HG03175 (cell line): ENCODE data around the gene RNF212B.
A peak's percentile ranks its signal among the peaks of the same experiment; 100 is the strongest.

ENCODE experiments used
- ATAC-seq: cut with Tn5 transposase; IDR thresholded peaks from one replicate; pipeline ENCODE4 v1.9.1; 2021; ENCODE audit warnings: mild to moderate bottlenecking, moderate library complexity; ENCODE audit not compliant: unreplicated experiment

Gene RNF212B

DNA sequence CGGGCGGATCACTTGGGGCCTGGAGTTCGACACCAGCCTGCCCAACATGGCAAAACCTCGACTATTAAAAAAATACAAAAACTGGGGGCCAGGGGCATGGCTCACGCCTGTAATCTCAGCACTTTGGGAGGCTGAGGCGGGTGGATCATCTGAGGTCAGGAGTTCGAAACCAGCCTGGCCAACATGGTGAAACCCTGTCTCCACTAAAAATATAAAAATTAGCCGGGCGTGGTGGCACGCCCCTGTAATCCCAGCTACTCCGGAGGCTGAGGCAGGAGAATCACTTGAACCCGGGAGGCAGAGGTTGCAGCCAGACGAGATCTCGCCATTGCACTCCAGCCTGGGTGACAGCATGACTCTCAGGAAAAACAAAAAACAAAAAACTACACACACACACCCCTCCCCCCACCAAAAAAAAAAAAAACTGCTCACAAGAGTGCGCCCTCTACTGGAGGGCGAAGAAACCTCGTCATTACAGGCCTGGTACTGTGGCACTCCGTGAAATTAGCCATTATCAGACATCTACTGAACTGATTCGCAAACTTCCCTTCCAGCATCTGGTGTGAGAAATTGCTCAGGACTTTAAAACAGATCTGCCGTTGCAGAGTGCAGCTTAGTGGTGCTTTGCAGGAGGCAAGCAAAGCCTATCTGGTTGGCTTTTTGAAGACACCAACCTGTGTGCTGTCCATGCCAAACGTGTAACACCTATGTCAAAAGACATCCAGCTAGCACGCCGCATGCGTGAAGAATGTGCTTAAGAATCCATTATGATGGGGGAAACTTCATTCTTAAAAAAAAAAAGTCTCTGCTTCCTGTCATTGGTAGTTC is 57.2 kb downstream of the RNF212B start:
- ATAC-seq = peak; percentile 57

DNA sequence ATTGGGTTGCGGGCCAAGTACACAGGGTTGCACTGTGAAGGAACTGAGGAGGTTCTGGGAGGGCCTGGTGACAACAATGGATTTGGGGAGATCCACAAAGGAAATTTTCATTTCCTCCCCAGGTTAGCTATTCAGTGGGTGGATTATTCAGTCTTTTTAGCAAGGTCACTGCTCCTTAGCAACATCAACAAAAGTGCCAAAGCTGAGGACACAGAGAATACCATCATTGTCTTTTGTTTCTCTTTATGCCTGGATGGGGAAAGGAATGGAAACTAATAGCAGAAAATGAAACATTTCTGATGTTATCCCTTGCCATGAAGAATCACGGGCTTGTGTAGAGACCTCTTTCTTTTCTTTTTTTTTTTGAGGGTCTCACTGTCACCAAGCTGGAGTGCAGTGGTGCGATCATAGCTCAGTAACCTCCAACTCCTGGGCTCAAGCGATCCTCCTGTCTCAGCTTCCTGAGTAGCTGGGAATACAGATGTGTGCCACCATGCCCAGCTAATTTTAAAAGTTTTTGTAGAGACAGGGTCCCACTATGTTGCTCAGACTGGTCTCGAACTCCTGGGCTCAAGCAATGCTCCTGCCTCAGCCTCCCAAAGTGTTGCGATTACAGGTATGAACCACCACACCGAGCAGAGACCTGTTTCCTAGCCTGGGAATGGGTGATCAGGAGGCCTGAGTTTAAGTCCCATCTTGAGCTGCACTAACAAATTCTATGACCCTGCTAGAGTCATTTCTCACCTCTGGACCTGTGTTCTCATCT is 58.5 kb downstream of the RNF212B start:
- ATAC-seq = no peak

DNA sequence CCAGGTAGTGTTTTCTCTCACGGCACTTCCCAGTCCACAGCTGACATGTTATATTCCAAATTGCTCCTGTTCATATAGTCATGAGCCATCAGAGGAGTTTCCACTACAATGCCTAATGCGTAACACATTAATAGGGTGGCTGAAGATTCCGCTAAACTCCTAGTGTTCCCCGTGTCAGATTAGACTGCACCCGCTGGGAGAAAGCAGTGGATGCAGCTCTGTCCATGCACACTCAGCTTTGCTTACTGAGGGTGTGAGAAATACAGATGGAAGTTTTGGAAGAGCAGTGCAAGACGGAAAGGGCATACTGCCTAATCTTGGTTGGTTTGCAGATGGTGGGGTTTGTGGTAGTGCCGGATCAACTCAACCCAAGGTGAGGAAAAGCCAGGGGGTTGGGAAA is 59.4 kb downstream of the RNF212B start:
- ATAC-seq = no peak

DNA sequence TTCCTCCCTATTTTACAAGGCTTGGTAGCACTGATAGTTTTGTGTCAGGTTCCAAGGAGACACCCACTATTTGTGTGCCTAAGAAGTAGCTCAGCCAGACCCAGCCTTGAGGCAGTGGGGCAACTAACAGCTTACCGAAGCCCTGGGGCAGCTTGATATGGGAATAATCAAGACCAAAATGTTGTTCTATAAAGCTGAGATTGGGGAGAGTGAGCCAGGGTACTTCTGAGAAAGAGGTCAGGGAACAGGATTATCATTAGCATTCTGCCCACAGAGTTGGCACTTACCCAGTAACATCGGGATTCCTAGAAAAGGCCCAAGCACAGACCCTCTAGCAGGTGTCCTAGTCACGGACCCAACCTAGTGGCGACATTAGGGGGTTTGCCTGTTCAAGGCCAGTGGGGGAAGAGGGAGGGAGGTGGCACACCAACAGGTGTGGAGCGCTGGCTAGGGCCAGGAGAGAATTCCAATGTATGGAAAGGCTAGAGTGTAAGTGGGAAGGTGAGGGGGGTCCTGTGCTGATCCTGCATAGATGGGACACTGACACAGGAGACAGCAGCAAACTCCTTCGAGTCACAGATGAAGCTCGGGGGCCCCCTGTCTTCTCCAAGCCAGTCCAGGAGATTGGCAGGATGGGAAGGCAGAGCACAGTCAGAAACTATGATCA is 60.0 kb downstream of the RNF212B start:
- ATAC-seq = no peak

DNA sequence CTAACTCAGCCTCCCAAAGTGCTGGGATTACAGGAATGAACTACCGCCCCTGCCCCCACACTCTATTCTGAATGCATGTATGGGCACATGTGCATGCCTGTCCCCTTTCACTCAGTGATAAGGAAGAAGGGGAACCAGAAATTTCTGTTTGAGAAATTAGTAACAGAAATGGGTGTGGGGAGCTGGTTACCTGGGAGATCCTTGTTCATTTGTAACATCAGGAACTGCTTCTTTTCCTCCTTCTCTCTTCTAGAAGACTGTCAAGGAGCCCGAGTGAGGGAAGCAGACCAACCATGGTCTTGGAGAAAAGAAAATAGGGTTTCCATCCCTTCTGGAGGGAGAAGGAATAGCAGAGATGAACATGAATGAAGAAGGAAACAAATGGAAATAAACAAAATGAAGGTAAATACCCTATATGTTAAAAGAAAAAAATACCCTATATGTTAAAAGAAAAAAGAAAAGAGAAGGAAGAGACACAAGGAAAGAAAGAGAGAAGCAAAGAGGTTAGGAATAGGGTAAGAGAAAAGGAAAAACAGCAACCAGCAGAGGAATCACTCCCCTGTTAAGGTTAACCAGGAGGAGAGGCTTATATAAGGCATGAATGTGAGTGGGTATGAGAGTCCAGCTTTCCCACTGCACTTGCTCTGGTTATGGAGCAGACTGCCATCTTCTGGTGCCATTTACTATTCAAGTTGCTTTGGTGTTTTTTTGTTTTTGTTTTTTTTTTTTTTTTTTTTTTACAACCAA is 61.6 kb downstream of the RNF212B start:
- ATAC-seq = no peak

DNA sequence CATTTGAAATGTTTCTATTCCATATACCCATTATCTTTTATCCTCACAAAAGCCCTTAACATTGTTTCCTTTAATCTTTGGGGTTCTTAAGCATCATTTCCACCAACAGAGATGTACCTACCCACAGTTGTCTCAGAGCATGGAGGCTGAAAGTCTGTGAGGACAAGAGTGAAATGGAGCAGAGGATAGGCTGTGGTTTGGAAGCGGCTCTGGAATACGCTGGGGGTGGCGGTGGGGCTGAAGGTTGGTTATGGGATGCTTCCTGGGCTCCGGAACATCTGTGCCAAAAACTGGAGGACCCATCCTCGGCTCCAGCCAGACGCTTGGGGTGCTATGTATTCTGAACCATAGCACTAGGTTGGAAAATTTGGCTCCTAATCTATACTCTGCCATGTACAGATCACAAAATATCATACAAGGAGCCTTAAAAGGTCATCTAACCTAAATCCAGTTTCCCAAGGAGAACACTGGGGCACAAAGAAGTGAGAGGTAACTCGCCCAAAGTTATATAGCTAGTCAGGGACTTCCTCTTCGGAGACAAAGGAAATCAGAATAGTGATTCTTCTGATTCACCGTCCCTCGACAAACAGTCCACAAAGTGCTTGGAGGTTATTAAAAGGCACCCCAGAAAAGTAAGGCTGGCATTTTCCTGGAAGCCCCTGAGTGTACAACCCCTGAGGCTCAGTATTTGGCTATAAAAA is 62.4 kb downstream of the RNF212B start:
- ATAC-seq = no peak

DNA sequence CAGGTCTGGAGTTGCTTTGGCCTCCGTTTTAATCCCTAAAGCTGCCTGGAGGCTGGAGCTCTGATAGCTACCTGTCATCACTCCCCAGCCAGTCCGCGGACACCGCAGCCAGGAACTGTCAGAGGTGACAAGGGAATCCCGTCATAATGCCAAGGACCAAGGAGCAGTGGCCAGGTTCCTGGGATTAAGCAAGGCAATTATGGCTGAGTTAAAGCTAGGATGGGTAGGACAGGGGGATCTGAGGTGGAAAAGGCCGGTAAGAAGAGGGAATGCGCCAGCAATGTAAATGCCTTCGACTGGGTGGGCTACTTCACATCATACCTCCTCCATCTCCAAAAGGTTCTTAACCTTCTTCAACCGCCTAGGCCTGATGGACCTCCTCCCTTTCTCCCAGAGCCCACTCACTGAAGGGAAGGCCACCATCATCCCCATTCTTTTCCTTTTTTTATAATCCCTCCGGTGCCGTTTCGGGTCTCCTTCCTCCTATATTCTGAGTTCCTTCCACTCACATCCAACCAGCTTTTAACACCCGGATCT is 63.0 kb downstream of the RNF212B start:
- ATAC-seq = no peak

DNA sequence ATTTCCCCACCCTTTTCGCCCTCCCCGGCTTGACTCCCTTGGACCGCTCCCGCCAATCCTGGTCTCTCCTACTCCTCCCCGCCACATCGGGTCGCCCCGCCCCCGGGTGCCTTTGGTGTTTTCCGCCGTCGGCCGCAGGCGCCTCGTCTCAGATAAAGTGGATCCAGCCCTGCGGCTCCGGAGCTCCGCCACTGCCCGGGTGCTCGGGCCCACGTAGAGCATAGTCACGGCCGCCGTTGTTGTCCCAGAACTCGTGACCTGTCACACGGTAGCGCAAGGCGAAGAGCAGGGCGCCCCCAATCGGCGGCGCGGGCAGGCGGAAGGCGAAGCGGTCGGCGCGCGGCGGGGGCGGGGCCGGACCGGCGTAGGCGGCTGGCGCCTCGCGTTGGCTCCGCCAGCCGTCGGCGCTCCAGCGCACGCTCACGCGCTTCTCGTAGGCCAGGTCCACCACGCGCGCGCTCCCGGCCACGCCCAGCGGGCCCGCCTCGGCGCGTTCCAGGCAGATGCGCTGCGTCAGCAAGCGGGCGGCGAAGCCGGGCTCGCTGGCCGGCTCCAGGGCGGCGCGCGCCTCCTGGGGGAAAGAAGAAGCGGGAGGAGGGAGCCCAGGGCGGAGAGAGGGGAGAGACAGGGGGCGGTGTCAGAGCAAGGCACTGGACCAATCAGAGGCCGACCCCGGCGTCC is 63.7 kb downstream of the RNF212B start:
- ATAC-seq = peak; percentile 83

DNA sequence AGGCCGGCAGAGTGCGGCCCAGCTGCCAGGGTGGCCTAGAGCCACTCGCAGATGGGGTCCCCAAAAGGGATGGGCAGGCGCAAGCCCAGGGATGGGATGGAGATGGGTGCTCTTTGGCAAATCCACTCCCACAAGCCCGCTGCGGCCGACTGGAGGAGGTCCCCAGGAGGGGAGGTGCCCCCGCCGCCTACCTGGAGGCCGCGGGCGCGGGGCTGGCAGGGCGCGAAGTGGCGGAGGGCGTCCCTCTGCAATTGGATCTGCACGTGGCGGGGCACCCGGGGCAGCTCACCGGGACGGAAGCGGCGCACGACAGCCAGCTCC is 64.2 kb downstream of the RNF212B start:
- ATAC-seq = peak; percentile 18

DNA sequence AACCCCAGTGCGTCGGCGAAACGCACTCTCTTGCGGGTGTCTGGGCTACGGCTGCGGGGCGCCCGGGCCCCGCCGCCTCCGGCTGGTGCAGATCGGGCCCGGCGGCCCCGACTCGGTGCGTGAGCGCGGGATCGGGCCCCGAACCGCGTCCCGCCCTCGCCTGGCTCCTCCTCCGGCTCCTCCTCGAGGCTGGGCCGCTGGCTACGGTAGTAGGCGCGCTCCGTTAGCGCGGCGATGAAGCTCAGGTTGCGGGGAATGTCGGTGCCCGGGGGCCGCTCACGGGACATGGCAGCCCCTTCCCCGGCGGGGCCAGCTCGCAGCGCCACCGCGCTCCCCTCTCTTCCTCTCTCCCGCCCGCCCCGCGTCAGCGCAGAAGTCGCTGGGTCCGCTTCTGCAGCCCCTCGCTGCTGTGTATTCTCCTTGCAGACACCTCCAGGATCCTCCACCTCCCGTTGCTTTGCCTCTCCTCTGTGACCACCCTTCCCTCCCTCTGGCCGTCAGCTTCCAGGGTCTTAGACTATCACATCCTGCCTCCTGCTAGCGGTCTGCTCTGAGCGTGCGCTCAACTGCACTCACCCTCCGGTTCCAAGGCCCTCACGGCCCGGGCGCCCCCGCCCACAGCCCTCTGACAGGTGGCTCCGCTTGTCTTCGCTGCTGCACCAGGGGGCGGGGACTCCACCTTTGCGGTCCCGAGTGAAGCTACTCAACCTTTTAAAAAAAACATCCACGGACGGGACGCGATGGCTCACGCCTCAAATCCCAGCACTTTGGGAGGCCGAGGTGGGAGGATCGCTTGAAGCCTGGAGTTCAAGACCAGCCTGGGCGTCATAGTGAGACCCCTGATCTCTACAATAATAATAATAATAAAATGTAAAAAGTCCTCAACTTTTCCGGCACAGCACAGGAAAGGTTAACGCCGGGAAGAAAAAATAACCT is 64.8 kb downstream of the RNF212B start, which contains the start of gene PPP1R3E:
Gene PPP1R3E, minus strand, starts transcription at position 570 of the 936 bp plus-strand sequence. Its CDS starts 283 bp downstream, at position 287.
- ATAC-seq = peak; percentile 37

DNA sequence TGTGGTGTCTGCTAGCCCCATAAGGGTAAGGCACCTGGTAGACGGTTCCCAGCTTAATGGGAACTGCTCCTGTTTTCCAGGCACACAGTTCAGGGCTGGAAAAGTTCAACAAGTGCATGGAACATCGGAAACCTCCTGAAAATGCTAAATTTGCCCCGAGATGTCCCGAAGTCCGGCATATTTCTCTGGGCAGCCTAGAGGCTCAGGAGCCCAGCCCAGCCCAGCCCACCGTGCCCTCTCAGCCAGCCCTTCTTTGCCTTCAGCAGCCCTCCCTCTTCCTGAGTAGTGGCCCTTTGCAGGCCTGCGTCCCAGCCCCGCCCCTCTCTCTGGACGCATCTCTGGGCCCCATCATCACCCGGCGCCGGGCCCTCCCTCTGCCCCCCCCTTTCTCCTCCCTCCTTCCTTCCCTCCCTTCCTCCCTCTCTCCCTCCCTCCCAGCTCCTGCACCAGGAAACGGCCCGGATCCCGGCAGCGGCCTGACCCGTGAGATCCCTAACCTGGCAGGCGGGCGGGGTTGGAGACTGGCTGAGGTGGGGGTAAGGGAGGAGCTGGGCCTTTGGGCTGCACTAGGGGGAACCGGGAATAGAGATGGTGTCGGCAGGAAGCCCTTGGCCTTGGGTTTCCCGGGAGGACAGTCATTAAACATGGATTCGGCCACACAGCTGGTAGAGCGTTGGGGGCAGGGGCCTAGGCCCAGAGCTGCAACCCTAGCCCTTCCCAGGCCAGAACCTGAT is 68.8 kb downstream of the RNF212B start, which contains the start of gene BCL2L2:
Gene BCL2L2, plus strand, starts transcription at position 422 of the 734 bp plus-strand sequence. CDS start 935 bp downstream, outside the sequence.
- ATAC-seq = no peak

DNA sequence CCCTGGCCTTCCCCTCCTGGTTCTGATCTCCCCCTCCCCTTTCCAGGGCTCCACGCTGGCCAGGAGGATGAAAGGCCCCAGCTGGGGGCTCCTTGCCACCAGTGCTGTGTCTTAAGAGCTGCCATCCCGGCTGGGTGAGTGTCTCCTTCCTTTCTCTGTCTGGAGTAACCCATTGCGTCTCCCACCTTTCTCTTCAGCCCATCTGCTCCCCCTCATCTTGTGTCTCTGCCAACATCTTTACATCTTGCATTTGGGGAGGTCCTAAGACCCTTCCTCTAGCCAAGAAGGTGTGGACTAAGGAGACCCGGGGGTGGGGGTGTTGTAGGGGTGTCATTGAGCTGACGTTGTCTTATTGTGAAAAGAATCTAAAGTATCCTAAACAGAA is 69.4 kb downstream of the RNF212B start:
- no peak for ATAC-seq

DNA sequence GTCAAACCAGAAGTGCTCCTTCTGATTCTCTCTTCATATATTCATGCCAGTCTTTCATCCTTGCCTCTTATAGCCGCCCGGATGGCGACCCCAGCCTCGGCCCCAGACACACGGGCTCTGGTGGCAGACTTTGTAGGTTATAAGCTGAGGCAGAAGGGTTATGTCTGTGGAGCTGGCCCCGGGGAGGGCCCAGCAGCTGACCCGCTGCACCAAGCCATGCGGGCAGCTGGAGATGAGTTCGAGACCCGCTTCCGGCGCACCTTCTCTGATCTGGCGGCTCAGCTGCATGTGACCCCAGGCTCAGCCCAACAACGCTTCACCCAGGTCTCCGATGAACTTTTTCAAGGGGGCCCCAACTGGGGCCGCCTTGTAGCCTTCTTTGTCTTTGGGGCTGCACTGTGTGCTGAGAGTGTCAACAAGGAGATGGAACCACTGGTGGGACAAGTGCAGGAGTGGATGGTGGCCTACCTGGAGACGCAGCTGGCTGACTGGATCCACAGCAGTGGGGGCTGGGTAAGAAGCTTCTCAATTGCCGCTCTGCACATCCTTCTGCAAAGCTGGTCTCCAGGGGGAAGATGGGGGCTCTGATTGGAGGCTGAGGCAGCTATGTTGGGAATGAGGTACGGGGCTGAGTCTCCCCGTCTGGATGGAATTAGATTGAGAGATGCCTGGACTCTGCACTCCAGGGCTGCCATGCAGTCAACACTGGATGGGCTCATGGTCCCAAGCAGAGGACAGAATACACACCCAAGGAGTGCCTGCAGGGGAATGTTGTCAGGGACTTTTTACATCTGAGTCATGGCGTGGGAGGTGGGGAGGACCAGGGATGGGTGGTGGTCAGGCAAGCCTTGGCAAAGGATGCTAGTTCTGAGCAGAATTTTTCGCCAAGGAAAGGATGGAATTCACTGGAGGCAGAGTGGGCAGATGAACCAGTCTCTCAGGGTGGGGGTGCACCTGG is 70.2 kb downstream of the RNF212B start:
- ATAC-seq = no peak

DNA sequence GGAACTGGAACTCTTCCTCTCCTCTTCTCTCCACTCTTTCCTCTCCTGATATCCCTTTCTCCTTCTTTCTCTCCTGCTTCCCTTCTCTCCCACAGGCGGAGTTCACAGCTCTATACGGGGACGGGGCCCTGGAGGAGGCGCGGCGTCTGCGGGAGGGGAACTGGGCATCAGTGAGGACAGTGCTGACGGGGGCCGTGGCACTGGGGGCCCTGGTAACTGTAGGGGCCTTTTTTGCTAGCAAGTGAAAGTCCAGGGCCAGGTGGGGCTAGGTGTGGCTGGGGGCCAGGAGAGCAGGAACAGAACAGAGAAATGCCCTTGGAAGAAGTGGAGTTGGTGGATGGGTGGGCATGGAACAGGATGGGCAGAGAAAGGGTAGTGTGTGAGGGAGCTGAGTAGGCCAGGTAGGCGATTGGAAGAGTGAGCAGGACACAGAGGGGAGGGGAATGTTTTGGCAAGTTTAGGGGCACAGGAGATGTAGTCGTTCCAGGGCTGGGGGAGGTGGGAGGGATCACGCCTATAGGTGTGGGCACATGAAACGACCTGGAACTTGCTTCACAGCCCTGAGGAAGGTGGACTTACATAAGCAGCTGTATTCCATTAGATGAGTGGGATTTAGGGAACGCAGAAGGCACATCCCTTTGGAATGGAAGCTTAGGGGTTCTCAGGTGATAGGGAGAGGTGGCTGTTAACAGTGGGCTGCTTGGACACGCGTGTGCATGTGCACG is 71.1 kb downstream of the RNF212B start:
- no peak for ATAC-seq

DNA sequence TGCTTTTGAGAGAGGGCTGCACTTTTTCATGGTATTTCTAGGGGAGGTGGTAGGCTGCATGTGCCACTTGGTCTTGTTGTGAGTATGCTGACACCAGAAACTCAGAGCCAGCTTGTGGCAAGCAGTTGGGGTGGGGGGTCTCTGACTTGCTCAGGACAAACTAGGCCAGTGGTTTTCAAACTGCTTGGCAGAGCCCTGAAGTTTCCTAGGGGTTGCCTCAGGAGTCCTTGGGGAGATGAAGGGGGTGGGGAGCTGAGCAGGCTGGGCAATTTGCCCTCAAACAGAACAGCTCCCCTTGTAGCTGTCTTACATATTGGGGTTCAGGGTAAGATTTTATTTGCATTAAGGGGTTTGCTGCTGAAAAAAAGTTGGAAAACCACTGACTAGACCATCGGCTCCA is 72.8 kb downstream of the RNF212B start:
- ATAC-seq = no peak

DNA sequence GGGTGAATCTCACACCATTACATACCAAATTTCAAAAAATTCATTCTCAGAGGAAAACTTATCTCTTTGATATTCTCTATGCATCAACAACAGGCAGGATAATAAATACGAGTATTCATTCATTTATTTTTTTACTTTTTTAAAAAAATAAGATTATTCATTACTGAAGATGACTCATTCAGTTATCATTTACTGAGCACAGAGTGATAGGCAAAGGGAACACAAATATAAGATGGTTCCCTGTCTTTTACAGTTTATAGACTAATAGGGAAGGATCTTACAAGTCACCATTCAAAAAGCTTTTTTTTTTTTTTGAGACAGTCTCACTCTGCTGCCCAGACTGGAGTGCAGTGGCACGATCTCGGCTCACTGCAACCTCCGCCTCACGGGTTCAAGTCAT is 78.6 kb downstream of the RNF212B start:
- ATAC-seq = no peak
